Stimulated activated CD8-positive, alpha-beta memory T cell treated with anti-CD3 and anti-CD28 coated beads, Interleukin-15, amount 100 ng/mL, for 1 hour (primary cell): ENCODE results near the gene MYCL.
"Not testable (repeated sequence)": the region's sequence is repeated elsewhere in the genome, so short reads cannot be mapped to it uniquely, and the experiment has no call there.

Experiments
- DNase-seq: peaks from one replicate; pipeline ENCODE4 v3.0.0-alpha.2; 2020; ENCODE audit warnings: low read depth

The MYCL gene

DNA sequence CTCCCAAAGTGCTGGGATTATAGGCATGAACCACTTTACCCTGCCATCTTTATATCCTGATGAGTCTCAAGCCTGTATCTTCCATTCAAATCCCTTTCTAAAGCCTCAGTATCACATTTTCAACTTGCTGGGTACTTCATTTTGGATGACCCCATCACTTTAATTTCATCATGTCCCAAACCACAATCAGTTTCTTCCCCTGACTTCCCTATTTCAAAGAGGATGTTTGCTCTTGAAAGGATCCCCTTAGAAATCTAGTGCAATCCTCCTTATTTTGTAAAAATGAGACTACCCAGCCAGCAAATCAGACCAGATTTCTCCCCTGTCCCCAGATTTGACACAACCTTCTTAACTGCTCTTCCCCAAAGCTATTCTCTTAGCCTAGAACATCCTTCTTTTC is 11.4 kb downstream of the MYCL start:
- DNase-seq: no peak

DNA sequence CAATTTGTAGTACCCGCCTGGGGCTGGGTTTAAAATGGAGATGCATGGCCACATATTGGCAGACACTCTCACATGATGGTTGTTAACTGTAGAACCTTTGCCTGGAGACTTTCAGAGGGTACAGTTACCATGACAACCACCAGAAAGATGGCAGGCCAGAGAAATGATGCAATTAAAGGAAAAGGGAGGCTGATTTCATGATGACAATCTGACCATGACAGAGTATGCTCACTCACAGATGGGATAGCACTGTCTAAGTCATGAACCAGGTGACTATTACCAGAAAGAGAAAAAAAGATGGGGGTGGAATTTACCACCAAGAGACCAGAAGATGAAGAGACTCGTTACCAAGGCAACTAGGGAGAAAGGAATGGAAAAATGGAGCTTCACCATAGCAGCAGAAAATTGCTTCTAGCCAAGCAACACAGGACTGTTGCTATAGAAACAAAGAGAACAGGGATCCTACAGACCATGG is 14.9 kb downstream of the MYCL start:
- no peak for DNase-seq

- no peak for DNase-seq
Observed at GRCh38 chr1:39885516-39885915, 16.2 kb downstream of the MYCL start.

GRCh38 chr1:39882152-39882551 is 19.6 kb downstream of the MYCL start:
- no peak for DNase-seq

DNA sequence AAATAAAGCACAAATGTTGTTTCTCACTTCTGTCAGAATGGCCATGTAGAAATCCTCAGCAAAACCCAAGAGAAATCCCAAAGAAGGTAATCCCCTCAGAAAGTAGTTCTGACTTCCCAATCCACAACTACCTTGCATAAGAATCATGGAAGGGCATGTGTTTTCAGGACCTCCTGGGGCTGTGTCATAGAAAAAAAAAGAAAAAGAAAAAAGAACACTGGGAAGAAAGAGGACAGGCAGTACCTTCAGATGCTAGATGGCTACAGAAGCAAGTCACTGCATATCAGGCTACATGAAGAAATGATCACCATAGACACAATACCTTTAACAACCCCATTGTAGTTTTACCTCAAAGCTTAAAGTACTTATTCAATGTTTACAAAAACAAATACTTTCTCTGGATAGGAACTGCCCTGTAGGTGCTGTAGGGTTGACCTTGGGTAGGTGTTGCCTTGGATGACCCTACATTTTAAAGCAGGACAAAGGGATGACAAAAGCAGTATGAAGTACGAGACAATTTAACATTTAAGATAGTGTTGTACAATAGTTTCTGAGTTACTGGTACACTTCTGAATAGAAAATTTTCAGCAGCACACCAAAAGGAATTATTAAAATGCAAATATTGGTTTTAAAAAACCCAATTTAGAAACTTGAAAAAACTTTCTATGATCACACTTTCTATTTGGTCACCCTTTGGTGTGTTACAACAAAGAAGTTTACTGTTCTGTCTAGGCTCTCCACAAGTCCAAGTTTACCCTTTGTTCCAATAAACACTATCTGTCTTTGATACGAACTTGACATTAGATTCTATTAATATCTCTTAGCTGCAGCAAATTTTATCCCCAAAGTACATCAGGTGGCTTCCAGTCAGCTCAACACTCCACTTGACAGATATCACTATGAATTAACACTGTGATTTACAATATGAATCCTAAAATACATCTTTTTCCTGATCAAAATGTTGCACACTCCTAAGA is 23.4 kb downstream of the MYCL start:
- DNase-seq: no peak

- no peak for DNase-seq
Observed at GRCh38 chr1:39877231-39877778, 24.4 kb downstream of the MYCL start.

DNA sequence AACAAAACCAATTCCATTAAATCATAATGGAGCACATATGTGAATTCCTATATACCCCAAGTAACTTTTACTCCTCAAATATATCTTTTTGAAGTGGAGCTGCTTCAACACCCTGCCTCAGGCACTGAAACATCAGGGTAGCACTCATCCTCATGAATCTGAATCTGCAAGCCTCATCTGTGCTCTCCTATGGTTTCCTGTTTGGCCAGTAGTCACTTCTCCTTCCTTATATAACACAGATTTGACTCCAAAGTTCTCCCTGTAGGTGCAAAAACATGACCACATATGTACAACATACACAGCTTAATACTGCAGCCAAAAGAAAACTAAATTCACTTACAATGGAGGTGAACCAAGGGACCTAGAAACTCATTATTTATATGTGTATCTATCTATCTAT is 25.6 kb downstream of the MYCL start:
- no peak for DNase-seq

DNA sequence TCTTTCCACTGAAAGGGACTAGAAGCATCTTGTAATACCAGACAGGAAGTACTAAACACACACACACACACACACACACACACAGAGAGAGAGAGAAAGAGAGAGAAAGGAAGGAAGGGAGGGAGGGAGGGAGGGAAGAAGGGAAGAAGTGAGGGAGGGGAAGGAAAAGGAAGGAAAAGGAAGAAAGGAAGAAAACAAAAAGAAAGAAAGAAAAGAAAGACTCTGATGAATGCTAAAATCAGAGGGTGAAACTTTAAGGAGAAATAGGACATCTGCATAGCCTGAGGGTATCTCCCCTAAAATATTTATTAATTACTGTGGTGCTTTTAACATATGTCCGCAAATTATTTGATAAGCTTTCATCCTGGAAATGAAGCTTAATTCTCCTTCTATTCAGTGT is 29.0 kb downstream of the MYCL start:
- DNase-seq: no peak

- no peak for DNase-seq
Observed at GRCh38 chr1:39871796-39872195, 29.9 kb downstream of the MYCL start.

- not testable (repeated sequence) for DNase-seq
Observed at GRCh38 chr1:39871043-39871442, 30.7 kb downstream of the MYCL start.

DNA sequence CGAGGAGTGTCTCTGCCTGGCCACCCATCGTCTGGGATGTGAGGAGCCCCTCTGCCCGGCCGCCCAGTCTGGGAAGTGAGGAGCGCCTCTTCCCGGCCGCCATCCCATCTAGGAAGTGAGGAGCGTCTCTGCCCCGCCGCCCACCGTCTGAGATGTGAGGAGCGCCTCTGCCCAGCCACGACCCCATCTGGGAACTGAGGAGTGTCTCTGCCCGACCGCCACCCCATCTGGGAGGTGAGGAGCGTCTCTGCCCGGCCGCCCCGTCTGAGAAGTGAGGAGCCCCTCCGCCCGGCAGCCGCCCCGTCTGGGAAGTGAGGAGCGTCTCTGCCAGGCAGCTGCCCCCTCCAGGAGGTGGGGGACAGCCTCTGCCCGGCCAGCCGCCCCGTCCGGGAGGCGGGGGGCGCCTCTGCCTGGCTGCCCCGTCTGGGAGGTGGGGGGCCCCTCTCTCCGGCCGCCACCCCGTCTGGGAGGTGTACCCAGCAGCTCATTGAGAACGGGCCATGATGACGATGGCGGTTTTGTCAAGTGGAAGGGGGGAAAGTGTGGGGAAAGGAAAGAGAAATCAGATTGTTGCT is 32.1 kb downstream of the MYCL start:
- DNase-seq: not testable (repeated sequence)

GRCh38 chr1:39866767-39867166 is 35.0 kb downstream of the MYCL start:
- DNase-seq: no peak

GRCh38 chr1:39865762-39866161 is 36.0 kb downstream of the MYCL start:
- no peak for DNase-seq

- DNase-seq: no peak
Observed at GRCh38 chr1:39863177-39863576, 38.5 kb downstream of the MYCL start.

DNA sequence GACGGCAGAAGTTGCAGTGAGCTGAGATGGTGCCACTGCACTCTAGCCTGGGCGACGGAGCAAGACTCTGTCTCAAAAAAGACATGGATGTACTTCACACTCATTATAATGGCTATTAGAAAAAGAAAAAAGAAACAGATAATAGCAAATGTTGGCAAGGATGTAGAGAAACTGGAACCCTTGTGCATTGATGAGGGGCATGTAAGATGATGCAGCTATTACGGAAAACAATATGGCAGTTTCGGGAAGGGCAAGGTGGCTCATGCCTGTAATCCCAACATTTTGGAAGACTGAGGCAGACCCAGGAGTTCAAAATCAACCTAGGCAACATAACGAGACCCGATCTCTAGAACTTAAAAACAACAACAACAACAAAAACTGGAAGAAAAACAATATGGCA is 40.7 kb downstream of the MYCL start:
- DNase-seq: no peak

GRCh38 chr1:39859859-39860812 is 41.6 kb downstream of the MYCL start:
- no peak for DNase-seq

GRCh38 chr1:39858315-39858714 is 43.4 kb downstream of the MYCL start:
- no peak for DNase-seq

GRCh38 chr1:39857126-39857878 is 44.4 kb downstream of the MYCL start:
- no peak for DNase-seq

GRCh38 chr1:39854738-39855137 is 47.0 kb downstream of the MYCL start:
- DNase-seq: no peak

DNA sequence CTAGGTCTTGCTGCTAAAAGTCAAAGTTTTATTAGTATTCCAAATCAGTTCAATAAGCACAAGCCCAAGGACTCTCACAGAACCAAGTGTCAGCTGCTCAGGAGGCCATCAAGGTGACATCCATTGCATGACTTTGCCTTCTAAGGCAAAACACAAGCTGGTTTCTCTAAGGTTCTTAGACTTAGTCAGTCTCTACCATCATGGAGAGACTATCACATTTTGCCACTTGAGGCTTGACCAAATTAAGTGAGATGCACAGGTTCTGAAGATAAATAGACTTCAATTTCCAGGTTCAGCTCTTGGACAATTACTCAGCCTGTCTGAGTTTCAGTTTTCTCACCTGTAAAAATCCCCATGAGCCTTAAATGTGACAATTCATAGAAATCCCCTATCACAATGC is 47.4 kb downstream of the MYCL start:
- no peak for DNase-seq

GRCh38 chr1:39852876-39853275 is 48.8 kb downstream of the MYCL start:
- DNase-seq: no peak
